Fibroblast of lung (primary cell): ENCODE results near the gene WDR93.

ENCODE experiments used
- EZH2 ChIP-seq: IDR thresholded peaks from 2 replicates; pipeline ENCODE4 v1.5.1; 2012; ENCODE audit warnings: low read length, control low read depth, mild to moderate bottlenecking; ENCODE audit errors: missing control alignments
- TF ChIP-seq, protein P1 (sequence below), 2 donors: IDR thresholded peaks in 1 of 2; conservative IDR thresholded peaks in 1 of 2; 1 replicate in 1 of 2; 2 replicates in 1 of 2; pipeline ENCODE4 v1.5.1; 2011 to 2012; ENCODE audit warnings: low read length in 2 of 2, control low read depth in 1 of 2, inconsistent platforms in 1 of 2, low read depth in 1 of 2, mild to moderate bottlenecking in 1 of 2

DNA sequence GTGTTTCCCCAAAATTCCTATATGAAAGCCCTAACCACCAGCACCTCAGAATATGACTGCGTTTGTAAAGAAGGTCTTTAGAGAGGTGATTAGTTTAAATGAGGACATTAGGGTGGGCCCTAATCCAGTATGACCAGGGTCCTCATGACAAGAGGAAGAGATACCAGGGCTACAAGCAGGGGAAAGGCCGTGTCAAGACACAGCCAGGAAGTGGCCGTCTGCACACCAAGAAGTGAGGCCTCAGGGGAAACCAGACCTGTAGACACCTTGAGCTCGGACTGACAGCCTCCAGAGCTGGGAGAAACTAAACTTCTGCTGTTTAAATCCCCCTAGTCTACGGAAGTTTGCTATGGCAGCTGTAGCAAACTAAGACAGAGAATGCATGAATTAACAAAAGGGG lies 49.6 kb upstream of the WDR93 start:
- TF ChIP-seq, protein P1, sequence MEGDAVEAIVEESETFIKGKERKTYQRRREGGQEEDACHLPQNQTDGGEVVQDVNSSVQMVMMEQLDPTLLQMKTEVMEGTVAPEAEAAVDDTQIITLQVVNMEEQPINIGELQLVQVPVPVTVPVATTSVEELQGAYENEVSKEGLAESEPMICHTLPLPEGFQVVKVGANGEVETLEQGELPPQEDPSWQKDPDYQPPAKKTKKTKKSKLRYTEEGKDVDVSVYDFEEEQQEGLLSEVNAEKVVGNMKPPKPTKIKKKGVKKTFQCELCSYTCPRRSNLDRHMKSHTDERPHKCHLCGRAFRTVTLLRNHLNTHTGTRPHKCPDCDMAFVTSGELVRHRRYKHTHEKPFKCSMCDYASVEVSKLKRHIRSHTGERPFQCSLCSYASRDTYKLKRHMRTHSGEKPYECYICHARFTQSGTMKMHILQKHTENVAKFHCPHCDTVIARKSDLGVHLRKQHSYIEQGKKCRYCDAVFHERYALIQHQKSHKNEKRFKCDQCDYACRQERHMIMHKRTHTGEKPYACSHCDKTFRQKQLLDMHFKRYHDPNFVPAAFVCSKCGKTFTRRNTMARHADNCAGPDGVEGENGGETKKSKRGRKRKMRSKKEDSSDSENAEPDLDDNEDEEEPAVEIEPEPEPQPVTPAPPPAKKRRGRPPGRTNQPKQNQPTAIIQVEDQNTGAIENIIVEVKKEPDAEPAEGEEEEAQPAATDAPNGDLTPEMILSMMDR (conservative IDR thresholded peaks at IDR 0.05 in 1 of 2, IDR thresholded peaks at IDR 0.05 in 1 of 2; ENCODE audit: low read depth in 1 of 2, low read length in 2 of 2), result no peak
- no peak for TF ChIP-seq EZH2
